ENCODE results near the gene FFAR4. TPM values are rescaled to one million over a fixed set of nuclear protein-coding genes. Genes with fewer than 3 reads are reported as not detected.

Gene FFAR4
- total RNA-seq, 2 experiments from 2014 or later = not detected

DNA sequence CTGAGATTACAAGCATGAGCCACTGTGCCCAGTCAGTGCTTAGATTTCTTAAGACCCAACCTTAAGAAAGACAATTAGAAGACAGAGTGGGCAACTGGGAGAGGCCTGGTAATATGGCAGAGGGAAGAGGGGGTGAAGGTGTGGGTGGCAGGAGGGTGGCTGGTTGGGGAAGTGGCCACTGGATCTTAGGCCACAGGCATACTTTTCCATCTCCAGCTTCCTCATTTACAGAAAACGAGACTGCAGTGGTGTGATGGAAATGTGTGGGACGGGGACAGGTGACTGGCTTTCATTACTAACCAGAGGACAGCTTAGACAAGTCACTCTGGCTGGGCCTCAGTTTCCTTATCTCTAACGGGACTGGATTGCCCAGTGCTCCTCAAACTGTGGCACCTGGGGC is 1.0 kb upstream of the FFAR4 start:
- H3K36me3 Mint-ChIP-seq (ENCODE audit: low read depth) = no peaks in the 10 kb centered on the region
- Histone ChIP-seq H3K9me3 (ENCODE audit: control insufficient read depth in 1 of 2, insufficient read depth in 1 of 2, low read length in 2 of 2) (peaks cover 0 to 4% of the 10 kb centered on the region in 2 experiments), H3K4me1 (ENCODE audit: insufficient read depth, low read length) (no peaks in the 10 kb centered on the region), H3K36me3 (ENCODE audit: insufficient read depth, low read length) (no peaks in the 10 kb centered on the region), H3K27me3 (ENCODE audit: control insufficient read depth in 1 of 2, insufficient read depth in 2 of 2, low read length in 2 of 2) (peaks cover 31 to 32% of the 10 kb centered on the region in 2 experiments), H3K27ac (ENCODE audit: low read depth in 1 of 2, low read length in 2 of 2) (no peak overlapping the region), H3K4me3 (ENCODE audit: low read length) (no peak overlapping the region)
- no peaks in the 10 kb centered on the region for H3K4me1 Mint-ChIP-seq (ENCODE audit: low read depth)
- TF ChIP-seq, protein P1, sequence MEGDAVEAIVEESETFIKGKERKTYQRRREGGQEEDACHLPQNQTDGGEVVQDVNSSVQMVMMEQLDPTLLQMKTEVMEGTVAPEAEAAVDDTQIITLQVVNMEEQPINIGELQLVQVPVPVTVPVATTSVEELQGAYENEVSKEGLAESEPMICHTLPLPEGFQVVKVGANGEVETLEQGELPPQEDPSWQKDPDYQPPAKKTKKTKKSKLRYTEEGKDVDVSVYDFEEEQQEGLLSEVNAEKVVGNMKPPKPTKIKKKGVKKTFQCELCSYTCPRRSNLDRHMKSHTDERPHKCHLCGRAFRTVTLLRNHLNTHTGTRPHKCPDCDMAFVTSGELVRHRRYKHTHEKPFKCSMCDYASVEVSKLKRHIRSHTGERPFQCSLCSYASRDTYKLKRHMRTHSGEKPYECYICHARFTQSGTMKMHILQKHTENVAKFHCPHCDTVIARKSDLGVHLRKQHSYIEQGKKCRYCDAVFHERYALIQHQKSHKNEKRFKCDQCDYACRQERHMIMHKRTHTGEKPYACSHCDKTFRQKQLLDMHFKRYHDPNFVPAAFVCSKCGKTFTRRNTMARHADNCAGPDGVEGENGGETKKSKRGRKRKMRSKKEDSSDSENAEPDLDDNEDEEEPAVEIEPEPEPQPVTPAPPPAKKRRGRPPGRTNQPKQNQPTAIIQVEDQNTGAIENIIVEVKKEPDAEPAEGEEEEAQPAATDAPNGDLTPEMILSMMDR (IDR thresholded peaks at IDR 0.05) = no peak
- ChIA-PET CTCF (no interaction called here), POLR2A (no interaction called here)
- peaks cover 54% of the 10 kb centered on the region for H3K27me3 Mint-ChIP-seq
- no peak overlapping the region for H3K4me3 Mint-ChIP-seq
- ATAC-seq (ENCODE audit: poor library complexity) (no peak), DNase-seq (no peak)
- intact Hi-C loops (cut with DNase I, micrococcal nuclease) = no loop called here
- no peak overlapping the region for H3K27ac Mint-ChIP-seq
- no peaks in the 10 kb centered on the region for H3K9me3 Mint-ChIP-seq

DNA sequence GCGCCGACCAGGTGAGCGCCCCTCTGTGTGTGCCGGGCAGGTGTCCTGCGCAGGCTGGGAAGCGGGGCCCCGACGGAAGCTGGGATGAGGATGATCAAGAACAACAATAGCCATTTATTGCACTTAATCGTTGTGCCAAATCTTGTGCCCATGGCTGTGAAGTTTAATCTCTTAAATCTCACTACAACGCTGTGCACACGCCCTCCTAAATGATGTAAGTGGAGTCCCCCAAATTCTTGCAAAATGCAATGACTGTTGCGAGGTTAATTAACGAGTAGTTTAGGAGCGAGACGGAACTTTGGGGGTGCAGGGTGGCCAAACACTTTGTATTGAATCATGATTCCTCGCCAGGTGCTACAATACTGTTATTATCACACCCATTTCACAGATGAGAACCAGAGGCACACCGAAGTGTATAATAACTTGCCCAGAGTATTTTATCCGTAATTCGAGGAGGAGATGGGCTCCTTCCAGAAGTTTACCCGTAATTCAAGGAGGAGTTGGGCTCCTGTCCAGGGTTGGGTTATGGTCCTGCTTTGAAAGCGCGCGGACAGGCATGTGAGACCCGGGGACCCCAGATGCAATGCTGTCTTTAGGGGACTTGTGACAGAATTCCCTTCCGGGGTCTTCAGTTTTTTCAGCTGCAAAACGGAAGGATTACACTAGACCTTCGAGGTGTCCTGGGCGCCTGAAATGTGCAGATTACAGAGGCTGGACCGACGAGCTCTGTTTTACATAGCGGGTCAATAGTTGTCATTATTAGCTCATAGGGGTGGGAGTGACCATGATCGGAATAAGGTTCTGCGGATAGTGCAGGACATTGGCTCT is 1.0 kb downstream of the FFAR4 start:
- ATAC-seq (ENCODE audit: poor library complexity) = no peak
- Histone ChIP-seq H3K4me1 (ENCODE audit: insufficient read depth, low read length) (no peaks in the 10 kb centered on the region), H3K27me3 (ENCODE audit: control insufficient read depth in 1 of 2, insufficient read depth in 2 of 2, low read length in 2 of 2) (peaks cover 35 to 36% of the 10 kb centered on the region in 2 experiments), H3K9me3 (ENCODE audit: control insufficient read depth in 1 of 2, insufficient read depth in 1 of 2, low read length in 2 of 2) (peaks cover 0 to 4% of the 10 kb centered on the region in 2 experiments), H3K4me3 (ENCODE audit: low read length) (no peak overlapping the region), H3K36me3 (ENCODE audit: insufficient read depth, low read length) (no peaks in the 10 kb centered on the region), H3K27ac (ENCODE audit: low read depth in 1 of 2, low read length in 2 of 2) (no peak overlapping the region)
- H3K9me3 Mint-ChIP-seq = no peaks in the 10 kb centered on the region
- H3K4me3 Mint-ChIP-seq = no peak overlapping the region
- H3K4me1 Mint-ChIP-seq (ENCODE audit: low read depth) = no peaks in the 10 kb centered on the region
- peaks cover 74% of the 10 kb centered on the region for H3K27me3 Mint-ChIP-seq
- no peak for DNase-seq
- intact Hi-C loops (cut with DNase I, micrococcal nuclease) = no loop called here
- TF ChIP-seq, protein P1 (IDR thresholded peaks at IDR 0.05) = no peak
- no peaks in the 10 kb centered on the region for H3K36me3 Mint-ChIP-seq (ENCODE audit: low read depth)
- H3K27ac Mint-ChIP-seq = no peak overlapping the region
- ChIA-PET CTCF (no interaction called here), POLR2A (no interaction called here)

DNA sequence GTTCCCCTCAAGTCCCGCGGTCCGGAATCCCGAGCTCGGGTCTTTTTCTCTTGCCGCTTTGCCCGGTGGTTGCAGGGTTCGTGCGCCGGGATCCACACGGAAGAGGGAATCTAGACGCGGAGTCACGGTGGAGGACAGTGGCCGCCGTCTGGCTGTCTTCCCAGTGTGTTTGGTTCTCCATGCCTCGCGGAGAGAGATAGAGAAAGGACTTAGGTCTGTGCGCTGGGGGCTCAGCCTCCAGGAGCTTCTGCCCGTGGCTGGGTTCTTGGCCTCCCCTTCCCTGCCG is 1.6 kb downstream of the FFAR4 start:
- ChIA-PET POLR2A (no interaction called here), CTCF (no interaction called here)
- no peak overlapping the region for H3K4me3 ChIP-seq (ENCODE audit: low read length)
- no peak overlapping the region for H3K27ac ChIP-seq (ENCODE audit: low read depth in 1 of 2, low read length in 2 of 2)
- H3K9me3 ChIP-seq (ENCODE audit: control insufficient read depth in 1 of 2, insufficient read depth in 1 of 2, low read length in 2 of 2) = peaks cover 0 to 4% of the 10 kb centered on the region in 2 experiments
- no peaks in the 10 kb centered on the region for H3K4me1 ChIP-seq (ENCODE audit: insufficient read depth, low read length)
- Mint-ChIP-seq H3K36me3 (ENCODE audit: low read depth) (no peaks in the 10 kb centered on the region), H3K4me1 (ENCODE audit: low read depth) (peaks cover 1% of the 10 kb centered on the region), H3K4me3 (no peak overlapping the region), H3K27ac (no peak overlapping the region), H3K27me3 (peaks cover 80% of the 10 kb centered on the region), H3K9me3 (no peaks in the 10 kb centered on the region)
- DNase-seq (no peak), ATAC-seq (ENCODE audit: poor library complexity) (no peak)
- H3K27me3 ChIP-seq (ENCODE audit: control insufficient read depth in 1 of 2, insufficient read depth in 2 of 2, low read length in 2 of 2) = peaks cover 35 to 36% of the 10 kb centered on the region in 2 experiments
- TF ChIP-seq, protein P1 (IDR thresholded peaks at IDR 0.05) = no peak
- intact Hi-C loops (cut with DNase I, micrococcal nuclease) = no loop called here
- H3K36me3 ChIP-seq (ENCODE audit: insufficient read depth, low read length) = no peaks in the 10 kb centered on the region
